HepG2 (cell line): Measurements from ENCODE around the gene SNF8. TPM values are rescaled to one million over a fixed set of nuclear protein-coding genes. Genes with fewer than 3 reads are reported as not detected.
A peak's percentile ranks its signal among the peaks of the same experiment; 100 is the strongest.

Source experiments
- BORCS8-MEF2B ChIP-seq: sonication (generic); formaldehyde crosslinking; IDR thresholded peaks from 2 replicates; pipeline ENCODE4 v1.8.0; 2022; ENCODE audit warnings: mild to moderate bottlenecking, missing genetic modification reagents
- CBX1 ChIP-seq: IDR thresholded peaks from one replicate; pipeline ENCODE4 v1.6.1; 2016; ENCODE audit warnings: antibody characterized with exemption, low read depth
- CREM ChIP-seq, 2 experiments: sonication (generic) in 1 of 2; formaldehyde crosslinking in 1 of 2; IDR thresholded peaks; 2 replicates each; pipeline versions ENCODE4 v1.4.0 to v1.6.1; 2016 to 2020; ENCODE audit warnings: antibody characterized with exemption in 1 of 2, mild to moderate bottlenecking in 1 of 2, missing genetic modification reagents in 1 of 2
- HOXA5 ChIP-seq: sonication (generic); formaldehyde crosslinking; IDR thresholded peaks from 2 replicates; pipeline ENCODE4 v1.4.0; 2020; ENCODE audit warnings: missing genetic modification reagents
- IKZF1 ChIP-seq: fragments of 450-650 bp; IDR thresholded peaks from 2 replicates; pipeline ENCODE4 v1.7.1; 2016
- MIER3 ChIP-seq: IDR thresholded peaks from 2 replicates; pipeline ENCODE4 v1.6.1; 2016; ENCODE audit warnings: missing compliant biosample characterization, borderline replicate concordance
- PAF1 ChIP-seq: IDR thresholded peaks from 2 replicates; pipeline ENCODE4 v1.6.1; 2016; ENCODE audit warnings: missing genetic modification reagents, missing compliant biosample characterization
- PHF8 ChIP-seq: sonication (generic); formaldehyde crosslinking; IDR thresholded peaks from 2 replicates; pipeline ENCODE4 v1.5.0; 2020; ENCODE audit warnings: missing genetic modification reagents
- REPIN1 ChIP-seq: sonication (generic); formaldehyde crosslinking; IDR thresholded peaks from 2 replicates; pipeline ENCODE4 v1.8.0; 2022; ENCODE audit warnings: missing genetic modification reagents, low read depth, mild to moderate bottlenecking, borderline replicate concordance
- RERE ChIP-seq: IDR thresholded peaks from 2 replicates; pipeline ENCODE4 v1.6.1; 2016; ENCODE audit warnings: low read depth, missing genetic modification reagents, missing compliant biosample characterization
- SATB2 ChIP-seq: sonication (generic); formaldehyde crosslinking; IDR thresholded peaks from 2 replicates; pipeline ENCODE4 v1.5.0; 2020; ENCODE audit warnings: missing genetic modification reagents
- ZBTB38 ChIP-seq: sonication (generic); formaldehyde crosslinking; IDR thresholded peaks from 2 replicates; pipeline ENCODE4 v1.5.1; 2020; ENCODE audit warnings: mild to moderate bottlenecking, missing genetic modification reagents
- ZFP62 ChIP-seq: sonication (generic); formaldehyde crosslinking; IDR thresholded peaks from 2 replicates; pipeline ENCODE4 v1.4.0; 2020; ENCODE audit warnings: missing genetic modification reagents
- ZNF17 ChIP-seq: sonication (generic); formaldehyde crosslinking; IDR thresholded peaks from 2 replicates; pipeline ENCODE4 v1.5.0; 2020; ENCODE audit warnings: mild to moderate bottlenecking, missing genetic modification reagents
- ZNF230 ChIP-seq: sonication (generic); formaldehyde crosslinking; IDR thresholded peaks from 2 replicates; pipeline ENCODE4 v1.4.0; 2020; ENCODE audit warnings: mild to moderate bottlenecking, missing genetic modification reagents
- ZNF337 ChIP-seq: sonication (generic); formaldehyde crosslinking; IDR thresholded peaks from 2 replicates; pipeline ENCODE4 v1.5.1; 2020; ENCODE audit warnings: missing genetic modification reagents, low read depth, mild to moderate bottlenecking, borderline replicate concordance
- ZNF503 ChIP-seq: sonication (generic); formaldehyde crosslinking; IDR thresholded peaks from 2 replicates; pipeline ENCODE4 v1.4.0; 2020; ENCODE audit warnings: missing genetic modification reagents
- ZNF563 ChIP-seq: sonication (generic); formaldehyde crosslinking; IDR thresholded peaks from 2 replicates; pipeline ENCODE4 v1.8.0; 2022; ENCODE audit warnings: mild to moderate bottlenecking, moderate library complexity, missing genetic modification reagents
- polyA plus RNA-seq, 8 experiments: library from polyadenylated mRNA; depleted of rRNA in 3 of 8; stranded (reverse) in 7 of 8; unstranded in 1 of 8; fragments of >200 nt; fragmentation: Illumina TruSeq in 4 of 8; extraction: Trizol in 4 of 8; gene quantifications; 2 replicates each; pipeline versions ENCODE4 v1.2.1 to v1.2.3, GENCODE V29; 2011 to 2016; ENCODE audit warnings: low read depth in 4 of 8, missing spikeins in 1 of 8, mixed read lengths in 1 of 8; ENCODE audit not compliant: insufficient read depth in 1 of 8
- total RNA-seq, 5 experiments: library from RNA; depleted of rRNA; stranded (reverse); fragments of >200 nt; fragmentation: Illumina TruSeq; extraction: Trizol; gene quantifications; 2 replicates each; pipeline ENCODE4 v1.2.3, GENCODE V29; 2016; ENCODE audit warnings: low read depth in 1 of 5
- TF ChIP-seq, protein P1 (sequence below): sonication (generic); formaldehyde crosslinking; IDR thresholded peaks from 2 replicates; pipeline ENCODE4 v1.4.0; 2020; ENCODE audit warnings: missing genetic modification reagents, low read depth, mild to moderate bottlenecking, borderline replicate concordance
- TF ChIP-seq, protein P2 (sequence below): sonication (generic); formaldehyde crosslinking; conservative IDR thresholded peaks from 2 replicates; pipeline ENCODE4 v1.8.0; 2022; ENCODE audit warnings: mild to moderate bottlenecking, moderate library complexity, missing genetic modification reagents

The SNF8 gene
- total and polyA plus RNA-seq, 2 of the 13 experiments (the other 11 are each of a cell fraction or from before 2014, with no cell fraction given), result 114 to 153 TPM

DNA sequence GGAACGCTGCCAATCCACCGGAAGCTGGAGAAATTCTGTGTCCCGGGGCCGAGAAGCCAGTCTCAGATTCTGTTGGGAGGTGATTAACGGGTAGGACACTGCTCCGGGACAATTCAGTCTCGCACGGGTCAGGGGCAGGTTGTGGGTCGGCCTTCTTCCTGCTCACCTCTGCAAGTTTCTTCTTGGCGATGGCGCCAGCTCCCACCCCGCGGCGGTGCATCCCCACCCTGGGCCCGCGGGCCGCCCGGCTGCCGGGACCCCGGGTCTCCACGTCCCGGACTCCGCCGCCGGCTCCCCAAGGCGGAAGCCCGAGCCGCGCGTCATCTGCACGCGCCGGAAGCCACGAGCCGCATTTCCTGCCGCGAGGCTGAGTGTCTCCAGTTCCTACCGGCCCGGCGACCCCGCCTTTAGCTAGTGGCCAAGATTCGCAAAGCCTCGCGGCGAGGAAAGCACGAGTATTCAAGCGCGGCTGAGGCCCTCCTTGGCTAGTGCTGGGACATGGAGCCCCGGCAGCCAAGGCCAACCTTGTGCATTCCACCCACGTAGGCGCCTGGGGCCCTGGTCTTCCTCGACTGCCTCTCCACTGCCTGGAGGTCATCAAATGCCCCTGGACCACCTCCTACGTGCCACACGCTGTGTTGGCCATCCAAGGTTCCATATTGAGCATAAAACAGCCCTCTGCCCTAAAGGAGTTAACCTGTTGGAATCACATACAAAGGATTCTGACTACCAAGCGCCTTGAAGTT, at the start of gene SNF8 (continued):
- TF ChIP-seq CREM (IDR thresholded peaks at IDR 0.05), result peak; percentile 95
- peak; percentile 89 for TF ChIP-seq CREM (CRISPR knock-in tag; IDR thresholded peaks at IDR 0.05)
- peak; percentile 69 for TF ChIP-seq SATB2 (CRISPR knock-in tag)
- no peak for TF ChIP-seq PAF1 (CRISPR knock-in tag)
- no peak for TF ChIP-seq ZFP62 (CRISPR knock-in tag)
- TF ChIP-seq PHF8 (CRISPR knock-in tag), result peak; percentile 96
- TF ChIP-seq ZBTB38 (CRISPR knock-in tag), result peak; percentile 94
- peak; percentile 81; the same call in 1 of the 2 replicates for TF ChIP-seq ZNF337
- TF ChIP-seq CBX1, result peak; percentile 86
- TF ChIP-seq, protein P1, sequence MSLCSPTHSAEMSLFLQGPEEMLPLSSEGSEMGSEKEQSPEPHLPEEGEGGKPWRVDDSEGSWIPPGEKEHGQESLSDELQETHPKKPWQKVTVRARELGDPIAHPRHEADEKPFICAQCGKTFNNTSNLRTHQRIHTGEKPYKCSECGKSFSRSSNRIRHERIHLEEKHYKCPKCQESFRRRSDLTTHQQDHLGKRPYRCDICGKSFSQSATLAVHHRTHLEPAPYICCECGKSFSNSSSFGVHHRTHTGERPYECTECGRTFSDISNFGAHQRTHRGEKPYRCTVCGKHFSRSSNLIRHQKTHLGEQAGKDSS (CRISPR knock-in tag), result 0 out of 2 replicates have a peak, but pooled peaks have one; percentile 64
- TF ChIP-seq BORCS8-MEF2B (CRISPR knock-in tag), result peak; percentile 96
- no peak for TF ChIP-seq RERE
- TF ChIP-seq, protein P2, sequence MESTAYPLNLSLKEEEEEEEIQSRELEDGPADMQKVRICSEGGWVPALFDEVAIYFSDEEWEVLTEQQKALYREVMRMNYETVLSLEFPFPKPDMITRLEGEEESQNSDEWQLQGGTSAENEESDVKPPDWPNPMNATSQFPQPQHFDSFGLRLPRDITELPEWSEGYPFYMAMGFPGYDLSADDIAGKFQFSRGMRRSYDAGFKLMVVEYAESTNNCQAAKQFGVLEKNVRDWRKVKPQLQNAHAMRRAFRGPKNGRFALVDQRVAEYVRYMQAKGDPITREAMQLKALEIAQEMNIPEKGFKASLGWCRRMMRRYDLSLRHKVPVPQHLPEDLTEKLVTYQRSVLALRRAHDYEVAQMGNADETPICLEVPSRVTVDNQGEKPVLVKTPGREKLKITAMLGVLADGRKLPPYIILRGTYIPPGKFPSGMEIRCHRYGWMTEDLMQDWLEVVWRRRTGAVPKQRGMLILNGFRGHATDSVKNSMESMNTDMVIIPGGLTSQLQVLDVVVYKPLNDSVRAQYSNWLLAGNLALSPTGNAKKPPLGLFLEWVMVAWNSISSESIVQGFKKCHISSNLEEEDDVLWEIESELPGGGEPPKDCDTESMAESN (CRISPR knock-in tag), result peak; percentile 93
- peak; percentile 94; the same call in 1 of the 2 replicates for TF ChIP-seq ZNF563 (CRISPR knock-in tag)
- TF ChIP-seq HOXA5, result peak; percentile 60; the same call in 1 of the 2 replicates
- TF ChIP-seq ZNF503 (CRISPR knock-in tag), result peak; percentile 92
- TF ChIP-seq REPIN1, result peak; percentile 98
- peak; percentile 63; the same call in 1 of the 2 replicates for TF ChIP-seq MIER3 (CRISPR knock-in tag)
- peak; percentile 87 for TF ChIP-seq ZNF230 (CRISPR knock-in tag)
- TF ChIP-seq ZNF17 (CRISPR knock-in tag), result no peak
- TF ChIP-seq IKZF1, result no peak
